Skeletal muscle cell (primary cell): ENCODE data around the gene TMEM220.

Experiments
- DNase-seq: peaks from one replicate; pipeline ENCODE4 v3.0.0-alpha.2; 2010; ENCODE audit warnings: low read depth
- H3K4me3 ChIP-seq: 2 replicates; pipeline ENCODE4 v1.5.1; 2011; ENCODE audit warnings: low read depth, mild to moderate bottlenecking, control low read depth, low read length, moderate library complexity

Gene TMEM220

DNA sequence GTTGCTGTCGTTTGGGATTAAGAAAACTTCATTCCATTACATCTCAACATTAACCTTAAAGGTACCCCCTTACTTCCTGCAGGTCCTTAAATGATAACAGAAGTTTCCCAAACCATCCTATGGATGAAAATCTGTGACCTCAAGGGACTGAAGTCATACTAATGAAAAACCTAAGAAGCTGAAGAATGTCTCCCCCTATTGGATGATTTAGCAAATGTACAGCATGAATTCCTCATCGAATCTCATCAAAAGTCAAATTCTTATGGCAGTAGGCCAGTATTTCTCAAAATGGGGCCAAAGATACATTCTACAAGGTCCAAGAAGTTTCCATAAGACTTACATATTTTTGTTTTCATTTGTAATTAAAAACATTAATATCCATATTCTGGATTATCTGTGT lies 46.0 kb downstream of the TMEM220 start:
- no peak overlapping the region for H3K4me3 ChIP-seq
- DNase-seq = no peak

DNA sequence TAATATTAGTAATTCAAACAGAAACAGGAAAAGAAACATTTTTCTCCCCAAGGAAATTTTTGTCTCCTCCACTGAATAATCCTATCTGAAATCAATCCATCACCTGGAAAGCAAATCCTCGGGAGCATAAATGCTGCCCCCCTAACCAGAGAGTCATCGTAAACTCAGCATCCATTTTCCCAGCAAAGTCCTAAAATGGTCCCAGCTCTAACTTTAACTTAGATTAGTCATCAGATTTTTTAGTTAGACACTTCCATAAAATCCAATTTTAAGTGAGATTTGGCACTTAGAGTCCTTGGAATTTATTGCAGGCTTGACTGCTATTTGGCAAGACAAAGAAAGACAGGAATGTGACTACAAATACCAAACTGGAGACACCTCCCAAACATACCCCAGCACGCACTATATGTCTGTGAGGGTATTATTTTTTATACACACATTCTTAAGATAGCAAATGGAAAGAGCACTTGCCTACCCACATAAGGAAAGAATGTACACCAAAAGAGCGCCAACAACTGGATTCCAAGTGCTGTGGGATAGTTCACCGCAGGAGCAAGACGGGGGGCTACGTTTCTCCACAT lies 47.9 kb downstream of the TMEM220 start:
- no peak for DNase-seq

DNA sequence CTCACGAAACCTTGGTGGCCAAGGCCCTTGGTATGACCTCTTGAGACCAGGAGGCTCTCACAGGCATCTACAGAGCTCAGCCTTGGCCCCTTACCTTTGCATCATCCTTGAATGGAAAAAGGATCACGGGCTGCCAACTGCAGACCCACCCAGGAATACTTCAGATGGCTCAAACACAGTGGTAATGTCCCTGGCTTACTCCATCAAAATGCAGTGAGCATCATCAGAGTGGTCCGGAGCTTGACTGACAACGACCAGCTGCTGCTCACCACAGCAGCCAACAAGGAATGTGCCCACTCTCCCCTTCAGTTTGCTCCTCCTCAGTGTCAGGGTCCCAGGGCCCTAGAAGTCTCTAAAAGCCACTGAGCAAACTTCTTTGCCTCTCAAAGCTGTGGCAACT lies 55.1 kb downstream of the TMEM220 start:
- DNase-seq = no peak
- H3K4me3 ChIP-seq = no peak overlapping the region

More for the DNA sequence above, 47.9 kb downstream of the TMEM220 start:
- H3K4me3 ChIP-seq = no peak overlapping the region

DNA sequence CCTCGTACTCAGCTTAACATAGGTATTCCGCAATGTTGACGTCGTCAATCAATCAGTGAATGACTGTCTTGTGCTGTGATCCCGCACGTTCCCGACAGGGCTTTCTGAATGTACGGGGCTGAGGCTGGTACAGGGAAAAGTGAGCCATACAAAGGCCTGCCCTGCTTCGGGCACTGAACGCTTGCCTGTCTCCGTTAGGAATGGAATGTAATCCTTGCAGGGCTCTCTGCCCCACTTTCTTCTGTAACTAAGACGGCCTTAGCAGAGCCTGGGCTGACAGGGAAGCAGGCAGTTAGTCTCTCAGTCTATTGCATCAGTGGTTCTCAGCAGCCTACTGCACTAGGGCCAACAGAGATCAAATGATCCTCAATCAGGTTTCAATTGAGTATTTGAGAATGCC lies 56.5 kb downstream of the TMEM220 start:
- no peak overlapping the region for H3K4me3 ChIP-seq
- no peak for DNase-seq

DNA sequence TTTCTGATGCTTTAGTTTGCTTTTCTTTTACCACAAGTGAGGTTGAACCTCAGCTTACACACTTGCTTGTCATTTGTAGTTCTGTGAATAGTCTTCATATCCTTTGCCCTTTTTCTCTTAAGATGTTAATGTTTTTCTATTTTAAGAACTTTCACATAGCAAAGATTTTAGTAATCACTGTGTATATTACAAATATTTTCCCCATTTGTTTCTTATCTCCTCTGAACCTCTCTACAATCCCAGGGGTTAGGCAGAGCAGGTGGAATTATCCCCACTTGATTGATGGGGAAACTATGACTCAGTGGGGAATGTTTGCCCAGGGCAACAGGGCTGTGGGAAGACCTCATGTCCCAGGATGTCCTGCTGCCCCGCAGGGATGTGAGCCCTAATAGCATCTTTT lies 61.0 kb downstream of the TMEM220 start:
- DNase-seq = no peak

DNA sequence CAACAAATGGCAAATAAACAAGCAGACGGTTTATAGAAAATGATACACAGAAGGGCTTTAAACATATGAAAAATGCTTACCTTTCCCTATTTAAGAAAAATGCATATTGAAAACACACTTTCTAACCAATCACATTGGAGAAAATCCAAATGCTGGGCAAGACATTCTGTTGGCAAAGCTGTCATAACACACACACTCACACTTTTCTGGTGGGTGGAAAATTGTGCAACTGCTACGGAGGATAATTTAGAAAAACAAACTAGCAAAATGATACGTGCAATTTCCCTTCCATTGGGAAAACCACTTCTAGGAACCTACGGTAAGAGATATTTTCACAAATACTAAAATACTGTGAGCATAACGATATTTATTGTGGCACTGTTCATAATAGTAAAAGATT lies 62.9 kb downstream of the TMEM220 start:
- no peak for DNase-seq

More for the DNA sequence above, 61.0 kb downstream of the TMEM220 start:
- H3K4me3 ChIP-seq = no peak overlapping the region

DNA sequence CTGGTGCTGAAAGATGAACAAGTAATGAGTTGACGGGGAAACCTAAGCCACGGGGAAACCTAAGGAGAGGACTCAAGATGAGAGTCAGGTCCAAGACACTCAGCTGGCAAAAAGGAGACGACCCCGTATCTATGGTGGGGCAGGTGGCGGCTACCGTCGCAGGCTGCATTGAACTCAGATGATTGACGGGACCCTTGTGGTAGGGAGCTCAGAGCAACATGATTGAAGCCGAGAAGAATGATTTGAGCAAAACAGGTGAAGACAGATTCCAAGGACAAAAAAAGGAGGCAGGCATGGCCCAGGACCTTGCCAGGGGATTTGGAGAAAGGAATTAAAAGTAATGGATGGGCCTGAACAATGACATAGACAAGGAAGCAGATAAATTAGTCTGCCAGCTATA lies 65.3 kb downstream of the TMEM220 start:
- H3K4me3 ChIP-seq = no peak overlapping the region
- no peak for DNase-seq

More for the DNA sequence above, 62.9 kb downstream of the TMEM220 start:
- H3K4me3 ChIP-seq = no peak overlapping the region
